Measurements from ENCODE around the gene C10orf67. TPM values are rescaled to one million over a fixed set of nuclear protein-coding genes. Genes with fewer than 3 reads are reported as not detected.

The C10orf67 gene
- total RNA-seq, 1 experiment from 2014 or later = not detected

GRCh38 chr10:23193435-23194074 lies 151.0 kb downstream of the C10orf67 start:
- Histone ChIP-seq H3K4me2 (ENCODE audit: low read length) (no peak overlapping the region), H3K79me2 (ENCODE audit: insufficient read depth, low read length) (no peaks in the 10 kb centered on the region)
- CTCF ChIA-PET = no interaction called here

More at GRCh38 chr10:23193435-23194074, 151.0 kb downstream of the C10orf67 start:
- BruUV-seq (replicated peaks) = no TSS peak
- Histone ChIP-seq H4K20me1 (ENCODE audit: insufficient read depth) (no peaks in the 10 kb centered on the region), H2AFZ (ENCODE audit: low read depth, low read length, poor library complexity, severe bottlenecking) (no peak overlapping the region), H3K27ac (ENCODE audit: low read depth, low read length) (no peak overlapping the region), H3K9ac (ENCODE audit: low read length) (no peak overlapping the region), H3K9me3 (ENCODE audit: control insufficient read depth in 1 of 2, insufficient read depth in 1 of 2, low read depth in 1 of 2, low read length in 2 of 2) (no peaks in the 10 kb centered on the region), H3K9me2 (ENCODE audit: insufficient read depth) (no peaks in the 10 kb centered on the region), H3K4me1 (ENCODE audit: control insufficient read depth in 1 of 2, insufficient read depth in 2 of 2, low read length in 2 of 2) (no peaks in the 10 kb centered on the region), H3K4me3 (replicated peaks in 1 of 2; ENCODE audit: low read depth in 1 of 2, low read length in 2 of 2) (no peak overlapping the region), H3K27me3 (ENCODE audit: insufficient read depth, low read length) (no peaks in the 10 kb centered on the region), H3K36me3 (ENCODE audit: control insufficient read depth in 1 of 2, insufficient read depth in 2 of 2, low read length in 2 of 2) (no peaks in the 10 kb centered on the region)
- RAD21 ChIA-PET (ENCODE audit: low non-redundant PET in 1 of 2, low total read pairs in 2 of 2, uncharacterized antibody in 2 of 2, unreplicated experiment in 2 of 2) = no interaction called here
- TF ChIP-seq ZNF274 (IDR thresholded peaks at IDR 0.05; ENCODE audit: low read depth, low read length) (no peak), POLR2AphosphoS5 (IDR thresholded peaks at IDR 0.05; ENCODE audit: low read depth, low read length) (no peak), EZH2 (IDR thresholded peaks at IDR 0.05) (no peak), MAX (IDR thresholded peaks at IDR 0.05) (no peak), SP1 (IDR thresholded peaks at IDR 0.05; ENCODE audit: low read depth) (no peak), ELF1 (IDR thresholded peaks at IDR 0.05; ENCODE audit: borderline replicate concordance, low read depth) (no peak), FOSL1 (IDR thresholded peaks at IDR 0.05; ENCODE audit: low read depth) (no peak), ATF3 (IDR thresholded peaks at IDR 0.05) (no peak), SIN3A (IDR thresholded peaks at IDR 0.05; ENCODE audit: low read depth) (no peak), CTCF (IDR thresholded peaks at IDR 0.05 in 2 of 3, conservative IDR thresholded peaks at IDR 0.05 in 1 of 3; ENCODE audit: borderline replicate concordance in 1 of 3, insufficient read depth in 1 of 3, low read depth in 2 of 3, low read length in 2 of 3) (no peak), YY1 (IDR thresholded peaks at IDR 0.05; ENCODE audit: extremely low read depth, insufficient replicate concordance, low read depth, low read length) (no peak), ZBTB33 (IDR thresholded peaks at IDR 0.05; ENCODE audit: extremely low read depth, insufficient replicate concordance, low read length) (no peak), EGR1 (IDR thresholded peaks at IDR 0.05; ENCODE audit: low read depth) (no peak)
- intact Hi-C loops (cut with micrococcal nuclease) = no loop called here
- DNase-seq (ENCODE audit: low read depth, low spot score) = no peak
- ATAC-seq = no peak
- POLR2A ChIA-PET = no interaction called here

All from HCT116 (cell line).